H1 (cell line): ENCODE measurements around the gene EIF3B. TPM values are rescaled to one million over a fixed set of nuclear protein-coding genes. Genes with fewer than 3 reads are reported as not detected.

Experiments used
- CTCF ChIA-PET: fragments of 300-600 bp; sonication (Branson Sonifier 250); formaldehyde crosslinking; loops from one replicate; lab custom pipeline; 2021; ENCODE audit not compliant: partially characterized antibody; lab: Charles Lee
- POLR2A ChIA-PET: fragments of 300-600 bp; sonication (Branson Sonifier 250); formaldehyde crosslinking; loops from one replicate; lab custom pipeline; 2021; ENCODE audit warnings: inconsistent platforms; ENCODE audit not compliant: partially characterized antibody; lab: Charles Lee
- DNase-seq, 2 experiments: peaks; one replicate each; pipeline versions ENCODE4 v3.0.0 to v3.0.0-alpha.2; 2010 to 2022; ENCODE audit warnings: low spot score in 2 of 2, low read depth in 1 of 2, mixed read lengths in 1 of 2
- FAIRE-seq: peaks from 2 replicates; lab custom pipeline; 2011; peaks lifted over from hg19 to GRCh38; lab: Jason Lieb, UNC
- H2AFZ ChIP-seq: 2 replicates; pipeline ENCODE4 v1.8.1; 2012; ENCODE audit warnings: low read length, inconsistent platforms
- H2AK5ac ChIP-seq: 2 replicates; pipeline ENCODE4 v1.6.1; 2013; ENCODE audit warnings: low read depth, low read length
- H2BK120ac ChIP-seq: replicated peaks from 2 replicates; pipeline ENCODE3; 2013; ENCODE audit warnings: low read depth, low read length, inconsistent platforms
- H2BK12ac ChIP-seq: 2 replicates; pipeline ENCODE4 v1.6.1; 2013; ENCODE audit warnings: low read depth, low read length
- H2BK15ac ChIP-seq: 2 replicates; pipeline ENCODE4 v1.6.1; 2013; ENCODE audit warnings: low read length
- H2BK20ac ChIP-seq: 2 replicates; pipeline ENCODE4 v1.6.1; 2013; ENCODE audit warnings: low read length
- H2BK5ac ChIP-seq: 2 replicates; pipeline ENCODE4 v1.6.1; 2013; ENCODE audit warnings: low read depth, low read length
- H3K14ac ChIP-seq: 2 replicates; pipeline ENCODE4 v1.6.1; 2013; ENCODE audit warnings: inconsistent platforms; ENCODE audit not compliant: insufficient read length
- H3K18ac ChIP-seq: 2 replicates; pipeline ENCODE4 v1.6.1; 2013; ENCODE audit warnings: low read length; ENCODE audit errors: extremely low read depth
- H3K23ac ChIP-seq: 2 replicates; pipeline ENCODE4 v1.6.1; 2013; ENCODE audit warnings: inconsistent platforms; ENCODE audit not compliant: insufficient read length
- H3K23me2 ChIP-seq: 2 replicates; pipeline ENCODE4 v1.6.1; 2013; ENCODE audit warnings: low read depth, low read length
- H3K27ac ChIP-seq: 2 replicates; pipeline ENCODE4 v1.6.1; 2011; ENCODE audit warnings: low read depth, low read length, inconsistent platforms
- H3K27me3 ChIP-seq, 4 experiments: replicated peaks in 1 of 4; 1 replicate in 1 of 4; 2 replicates in 3 of 4; pipeline versions ENCODE4 v1.6.1 to v1.8.1; 2011 to 2013; ENCODE audit warnings: low read length in 3 of 4, mild to moderate bottlenecking in 3 of 4, inconsistent platforms in 2 of 4, mixed read lengths in 2 of 4, moderate library complexity in 1 of 4; ENCODE audit not compliant: control insufficient read depth in 3 of 4, insufficient read depth in 3 of 4; ENCODE audit errors: extremely low read depth in 1 of 4
- H3K36me3 ChIP-seq, 4 experiments: 2 replicates each; pipeline versions ENCODE4 v1.6.1 to v1.8.1; 2011 to 2013; ENCODE audit warnings: mild to moderate bottlenecking in 4 of 4, low read length in 3 of 4, moderate library complexity in 2 of 4, control low read depth in 1 of 4, inconsistent platforms in 1 of 4; ENCODE audit not compliant: insufficient read depth in 4 of 4, control insufficient read depth in 2 of 4
- H3K4ac ChIP-seq: replicated peaks from 2 replicates; pipeline ENCODE3; 2013; ENCODE audit warnings: low read length, low read depth, mixed read lengths, inconsistent platforms; ENCODE audit not compliant: insufficient read length
- H3K4me1 ChIP-seq, 4 experiments: replicated peaks in 1 of 4; 1 replicate in 1 of 4; 2 replicates in 3 of 4; pipeline versions ENCODE4 v1.6.1 to v1.8.1; 2011 to 2013; ENCODE audit warnings: low read length in 3 of 4, inconsistent platforms in 2 of 4, mixed read lengths in 1 of 4; ENCODE audit not compliant: insufficient read depth in 4 of 4, control insufficient read depth in 3 of 4
- H3K4me2 ChIP-seq, 2 experiments: 2 replicates each; pipeline versions ENCODE4 v1.6.1 to v1.8.1; 2011 to 2013; ENCODE audit warnings: low read depth in 2 of 2, low read length in 2 of 2, control low read depth in 1 of 2, inconsistent platforms in 1 of 2, mild to moderate bottlenecking in 1 of 2; ENCODE audit not compliant: insufficient read depth in 1 of 2
- H3K4me3 ChIP-seq, 4 experiments: fragments of 200-600, 300-600 bp in 1 of 4; sonication (generic), shearing (Covaris generic), sonication (Bioruptor Twin) in 1 of 4; 2 replicates each; pipeline versions ENCODE4 v1.5.1 to v1.8.1; 2011 to 2016; ENCODE audit warnings: low read length in 4 of 4, low read depth in 3 of 4, control low read depth in 2 of 4, inconsistent platforms in 2 of 4, mild to moderate bottlenecking in 2 of 4, mixed read lengths in 1 of 4, moderate library complexity in 1 of 4; ENCODE audit not compliant: insufficient read depth in 2 of 4; ENCODE audit errors: extremely low read depth in 1 of 4
- H3K56ac ChIP-seq: replicated peaks from 2 replicates; pipeline ENCODE3; 2013; ENCODE audit warnings: low read depth, mild to moderate bottlenecking, mixed read lengths, low read length, inconsistent platforms; ENCODE audit not compliant: insufficient read length
- H3K79me1 ChIP-seq: 2 replicates; pipeline ENCODE4 v1.6.1; 2013; ENCODE audit warnings: low read depth, low read length, control low read depth
- H3K79me2 ChIP-seq, 2 experiments: 2 replicates each; pipeline versions ENCODE4 v1.6.1 to v1.8.1; 2012 to 2013; ENCODE audit warnings: low read length in 2 of 2, mild to moderate bottlenecking in 2 of 2, inconsistent platforms in 1 of 2; ENCODE audit not compliant: insufficient read depth in 2 of 2, control insufficient read depth in 1 of 2
- H3K9ac ChIP-seq, 4 experiments: replicated peaks in 1 of 4; 1 replicate in 1 of 4; 2 replicates in 3 of 4; pipeline versions ENCODE4 v1.6.1 to v1.8.1; 2011 to 2013; ENCODE audit warnings: low read depth in 3 of 4, low read length in 3 of 4, control low read depth in 2 of 4, mild to moderate bottlenecking in 2 of 4, moderate library complexity in 2 of 4, inconsistent platforms in 1 of 4; ENCODE audit errors: extremely low read depth in 1 of 4
- H3K9me3 ChIP-seq, 2 experiments: 2 replicates each; pipeline versions ENCODE4 v1.6.1 to v1.8.1; 2012 to 2013; ENCODE audit warnings: mild to moderate bottlenecking in 2 of 2, moderate library complexity in 2 of 2, control low read depth in 1 of 2, inconsistent platforms in 1 of 2, low read depth in 1 of 2, low read length in 1 of 2, mixed read lengths in 1 of 2; ENCODE audit not compliant: insufficient read depth in 2 of 2
- H4K20me1 ChIP-seq, 2 experiments: replicated peaks in 1 of 2; 2 replicates each; pipeline versions ENCODE3 to v1.8.1; 2011 to 2013; ENCODE audit warnings: inconsistent platforms in 2 of 2, low read length in 2 of 2, mild to moderate bottlenecking in 1 of 2; ENCODE audit not compliant: insufficient read depth in 2 of 2, control insufficient read depth in 1 of 2
- H4K5ac ChIP-seq: 2 replicates; pipeline ENCODE4 v1.6.1; 2013; ENCODE audit warnings: low read length, low read depth, mixed read lengths, inconsistent platforms; ENCODE audit not compliant: insufficient read length
- H4K8ac ChIP-seq: 2 replicates; pipeline ENCODE4 v1.8.0; 2013; ENCODE audit warnings: mild to moderate bottlenecking, moderate library complexity, low read length, inconsistent platforms; ENCODE audit not compliant: insufficient read depth; ENCODE audit errors: extremely low read depth
- H4K91ac ChIP-seq: replicated peaks from 2 replicates; pipeline ENCODE3; 2013; ENCODE audit warnings: low read length, mixed read lengths, inconsistent platforms; ENCODE audit not compliant: insufficient read length
- BRCA1 ChIP-seq: IDR thresholded peaks from 2 replicates; pipeline ENCODE4 v1.6.1; 2012; ENCODE audit warnings: low read depth, low read length, improper control_type of control experiment
- CBX8 ChIP-seq: fragments of 300-800, 300-1000 bp; sonication (generic); IDR thresholded peaks from 2 replicates; pipeline ENCODE4 v1.7.1; 2016; ENCODE audit warnings: low read depth, low read length, borderline replicate concordance
- EP300 ChIP-seq, 2 experiments: IDR thresholded peaks; 1 replicate in 1 of 2; 2 replicates in 1 of 2; pipeline ENCODE4 v1.6.1; 2011 to 2012; ENCODE audit warnings: low read depth in 2 of 2, low read length in 2 of 2, mild to moderate bottlenecking in 2 of 2, borderline replicate concordance in 1 of 2, inconsistent platforms in 1 of 2, moderate library complexity in 1 of 2
- EZH2 ChIP-seq: fragments of 200-600 bp; sonication (generic); IDR thresholded peaks from 2 replicates; pipeline ENCODE4 v1.7.1; 2012; ENCODE audit warnings: low read depth, mild to moderate bottlenecking, moderate library complexity, low read length, inconsistent platforms; ENCODE audit not compliant: severe bottlenecking
- GABPA ChIP-seq: IDR thresholded peaks from 2 replicates; pipeline ENCODE4 v1.6.1; 2011; ENCODE audit warnings: mild to moderate bottlenecking, low read length, moderate library complexity, borderline replicate concordance; ENCODE audit not compliant: insufficient read depth
- HDAC2 ChIP-seq, 2 experiments: fragments of 300-600 bp in 1 of 2; sonication (generic) in 1 of 2; IDR thresholded peaks; 2 replicates each; pipeline ENCODE4 v1.6.1; 2011 to 2012; ENCODE audit warnings: low read depth in 2 of 2, low read length in 2 of 2, mild to moderate bottlenecking in 2 of 2, moderate library complexity in 2 of 2, borderline replicate concordance in 1 of 2, inconsistent platforms in 1 of 2
- NRF1 ChIP-seq: IDR thresholded peaks from 2 replicates; pipeline ENCODE4 v1.6.1; 2011; ENCODE audit warnings: mild to moderate bottlenecking, low read depth, low read length, improper control_type of control experiment
- POU5F1 ChIP-seq: IDR thresholded peaks from 2 replicates; pipeline ENCODE4 v1.6.1; 2011; ENCODE audit warnings: low read depth, mild to moderate bottlenecking, low read length, moderate library complexity
- RXRA ChIP-seq: IDR thresholded peaks from 2 replicates; pipeline ENCODE4 v1.6.1; 2011; ENCODE audit warnings: low read depth, mild to moderate bottlenecking, low read length, moderate library complexity; ENCODE audit not compliant: insufficient read depth
- SRF ChIP-seq: IDR thresholded peaks from 2 replicates; pipeline ENCODE4 v1.6.1; 2011; ENCODE audit warnings: mild to moderate bottlenecking, low read depth, low read length, moderate library complexity
- SUZ12 ChIP-seq: fragments of 200-600 bp; sonication (generic); IDR thresholded peaks from 2 replicates; pipeline ENCODE4 v1.6.1; 2012; ENCODE audit warnings: mild to moderate bottlenecking, inconsistent platforms, low read length, moderate library complexity, mixed read lengths
- WGBS, 2 experiments: shearing (Covaris generic) in 1 of 2; methylation state at CpG; one replicate each; pipeline versions ENCODE4 v1.1.6 to v1.1.7; 2013 to 2015; ENCODE audit warnings: low lambda C conversion rate in 2 of 2, mixed read lengths in 2 of 2, inconsistent platforms in 1 of 2, low coverage in 1 of 2, missing lambda C conversion rate in 1 of 2; ENCODE audit not compliant: insufficient replicate concordance in 2 of 2, insufficient coverage in 1 of 2, insufficient read length in 1 of 2; ENCODE audit errors: extremely low coverage in 1 of 2, missing lambda C conversion rate in 1 of 2; 5-methylcytosine and 5-hydroxymethylcytosine counted together
- polyA plus RNA-seq, 7 experiments: library from polyadenylated mRNA; depleted of rRNA in 3 of 7; stranded (reverse) in 5 of 7; unstranded in 2 of 7; fragments of >200 nt in 5 of 7; fragments of 200-250 nt in 2 of 7; gene quantifications; 1 replicate in 5 of 7; 2 replicates in 1 of 7; 4 replicates in 1 of 7; pipeline versions ENCODE4 v1.2.1 to v1.2.3, GENCODE V29; 2011 to 2013; ENCODE audit warnings: missing spikeins in 2 of 7, mixed read lengths in 2 of 7
- total RNA-seq: library from RNA; stranded (reverse); fragmentation: NEBNext Ultra II Directional; extraction: Animal tissue kit (Norgen Biotek cat#: 25700); gene quantifications from 2 replicates; pipeline ENCODE4 v1.2.1, GENCODE V29; 2021

The EIF3B gene
- total and polyA plus RNA-seq, 2 of the 8 experiments (the other 6 are each of a cell fraction or from before 2014, with no cell fraction given) = 167 to 316 TPM

DNA sequence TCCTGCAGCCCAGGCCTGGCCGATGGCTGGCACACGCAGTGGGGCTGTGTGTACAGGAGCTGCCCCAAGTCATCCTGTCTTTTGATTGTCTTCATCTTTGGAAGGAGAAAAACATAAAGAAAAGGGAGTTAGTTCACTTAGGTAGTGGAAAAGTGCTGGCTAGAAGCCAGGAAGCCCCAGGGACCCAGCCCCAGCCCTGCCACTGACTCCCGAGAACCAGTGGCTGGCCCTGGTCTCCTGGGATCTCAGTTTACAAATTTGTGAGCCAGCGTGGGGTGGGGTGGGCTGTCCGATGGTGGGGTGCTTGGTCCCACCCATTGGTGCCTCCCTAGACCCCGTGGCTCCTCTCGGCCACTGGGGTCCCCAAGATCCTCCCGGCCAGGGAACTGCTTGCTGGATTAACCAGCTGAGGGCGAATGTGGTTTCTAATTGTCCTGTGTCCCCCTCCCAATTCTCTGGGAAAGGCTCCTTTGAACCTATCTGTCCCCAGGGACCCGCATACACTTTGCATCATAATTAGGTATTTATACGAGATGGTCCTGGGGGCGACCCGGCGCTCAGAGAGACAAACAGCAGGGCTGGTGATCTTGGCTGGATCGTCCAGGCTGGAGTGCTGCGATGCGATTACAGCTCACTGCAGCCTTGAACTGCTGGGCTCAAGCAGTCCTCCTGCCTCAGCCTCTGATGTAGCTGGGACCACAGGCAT lies 32.5 kb downstream of the EIF3B start:
- no peak for DNase-seq
- Histone ChIP-seq H3K14ac (no peak overlapping the region), H3K9me3 (no peaks in the 10 kb centered on the region), H3K27ac (no peak overlapping the region; the same call in 1 of the 2 replicates), H2AFZ (no peak overlapping the region), H2AK5ac (no peak overlapping the region), H2BK5ac (no peak overlapping the region), H3K56ac (no peak overlapping the region), H3K23ac (no peak overlapping the region), H2BK120ac (no peak overlapping the region), H4K5ac (no peak overlapping the region), H3K79me1 (no peaks in the 10 kb centered on the region), H2BK12ac (no peak overlapping the region), H4K8ac (no peak overlapping the region), H3K27me3 (no peaks in the 10 kb centered on the region), H2BK20ac (no peak overlapping the region), H4K91ac (no peak overlapping the region), H3K4ac (no peak overlapping the region), H3K36me3 (no peaks in the 10 kb centered on the region), H3K4me1 (peaks cover 0 to 5% (median 0%) of the 10 kb centered on the region in 4 experiments; a peak in 2 of 7 replicates), H3K4me3 (no peak overlapping the region), H3K9ac (0 out of 7 replicates have a peak overlapping the region, but pooled peaks of 1 of the 4 experiments have one; percentile 15), H3K4me2 (no peak overlapping the region), H3K23me2 (no peaks in the 10 kb centered on the region), H3K79me2 (no peaks in the 10 kb centered on the region), H3K18ac (no peak overlapping the region; the same call in 1 of the 2 replicates), H4K20me1 (peaks cover 3% of the 10 kb centered on the region in 2 experiments), H2BK15ac (no peak overlapping the region)
- no peak for FAIRE-seq
- CTCF ChIA-PET = interaction anchor here (0.5 to 1.7 kb wide), 4 partner anchors 17 to 713 kb away, joined by 3 to 5 read pairs (median 4); no protein-coding TSS in a partner anchor
- POLR2A ChIA-PET = interaction anchor here (0.9 to 2.0 kb wide), 5 partner anchors 13 to 45 kb away, joined by 3 to 12 read pairs (median 4); partner anchors contain the start of gene EIF3B
- WGBS, 2 experiments = 80% methylated on average over 13 of the region's 17 CpGs; no CpG with 5 or more reads in 1 of the 2 experiments
- no peak for TF ChIP-seq GABPA
- TF ChIP-seq EZH2 = no peak
- TF ChIP-seq HDAC2 (IDR thresholded peaks at IDR 0.05; ENCODE audit: borderline replicate concordance in 1 of 2, low read depth in 2 of 2, low read length in 2 of 2) = no peak
- no peak for TF ChIP-seq SUZ12
- TF ChIP-seq BRCA1 = no peak
- no peak for TF ChIP-seq POU5F1
- TF ChIP-seq RXRA = no peak
- TF ChIP-seq CBX8 = no peak
- TF ChIP-seq NRF1 = no peak
- no peak for TF ChIP-seq SRF
- no peak for TF ChIP-seq EP300 (IDR thresholded peaks at IDR 0.05; ENCODE audit: borderline replicate concordance in 1 of 2, low read depth in 2 of 2, low read length in 2 of 2)
